A673 (cell line): Measurements from ENCODE around the gene SOX14. TPM values are rescaled to one million over a fixed set of nuclear protein-coding genes. Genes with fewer than 3 reads are reported as not detected.

Experiments
- Bru-seq: library from RNA; stranded (reverse); fragments of 400-500 nt; gene quantifications from one replicate; lab custom pipeline; 2021; lab: Mats Ljungman, UMichigan
- BruChase-seq, 2 experiments: library from RNA; stranded (reverse); fragments of 400-500 nt; gene quantifications; one replicate each; lab custom pipeline; 2021; lab: Mats Ljungman, UMichigan
- BruUV-seq: library from RNA; stranded (reverse); fragments of 400-500 nt; replicated peaks from 2 replicates; lab custom pipeline; 2021; lab: Mats Ljungman, UMichigan
- CTCF ChIA-PET: fragments of 300-600 bp; sonication (Branson Sonifier 250); formaldehyde crosslinking; loops from one replicate; lab custom pipeline; 2022; ENCODE audit warnings: antibody characterized with exemption; lab: Charles Lee
- POLR2A ChIA-PET: fragments of 300-600 bp; sonication (Branson Sonifier 250); formaldehyde crosslinking; loops from one replicate; lab custom pipeline; 2022; ENCODE audit warnings: antibody characterized with exemption; ENCODE audit not compliant: low non-redundant PET; lab: Charles Lee
- DNase-seq: peaks from one replicate; pipeline ENCODE4 v3.0.0-alpha.2; 2015; ENCODE audit warnings: low spot score
- H3K27ac ChIP-seq: fragments of 200-600 bp; sonication (generic); 2 replicates; pipeline ENCODE4 v1.5.1; 2016; ENCODE audit warnings: mixed run types, low read depth, mild to moderate bottlenecking, mixed read lengths, antibody characterized with exemption, low read length; ENCODE audit not compliant: poor library complexity, severe bottlenecking
- H3K27me3 ChIP-seq: fragments of 200-600 bp; sonication (generic); replicated peaks from 2 replicates; pipeline ENCODE4 v1.6.1; 2017; ENCODE audit warnings: mixed run types, low read depth, mild to moderate bottlenecking, mixed read lengths, antibody characterized with exemption, low read length; ENCODE audit not compliant: insufficient read depth, poor library complexity
- H3K36me3 ChIP-seq: fragments of 200-600 bp; sonication (generic); 2 replicates; pipeline ENCODE4 v1.6.1; 2016; ENCODE audit warnings: mixed run types, mild to moderate bottlenecking, mixed read lengths, antibody characterized with exemption, low read length; ENCODE audit not compliant: insufficient read depth, poor library complexity, severe bottlenecking
- H3K4me1 ChIP-seq: fragments of 200-600 bp; sonication (generic); 2 replicates; pipeline ENCODE4 v1.6.1; 2017; ENCODE audit warnings: mixed run types, mild to moderate bottlenecking, mixed read lengths, antibody characterized with exemption, low read length; ENCODE audit not compliant: insufficient read depth, poor library complexity, severe bottlenecking
- H3K4me3 ChIP-seq: fragments of 200-600 bp; sonication (generic); 2 replicates; pipeline ENCODE4 v1.5.1; 2016; ENCODE audit warnings: low read depth, mixed run types, mild to moderate bottlenecking, mixed read lengths, low read length; ENCODE audit not compliant: poor library complexity, severe bottlenecking
- H3K9me3 ChIP-seq: fragments of 200-600 bp; sonication (generic); 2 replicates; pipeline ENCODE4 v1.6.1; 2016; ENCODE audit warnings: mixed run types, low read depth, mild to moderate bottlenecking, mixed read lengths, antibody characterized with exemption, low read length; ENCODE audit not compliant: poor library complexity, severe bottlenecking
- CTCF ChIP-seq: fragments of 300-800, 200-600 bp; sonication (generic); conservative IDR thresholded peaks from 2 replicates; pipeline ENCODE4 v1.5.1; 2017; ENCODE audit warnings: low read depth, mild to moderate bottlenecking, antibody characterized with exemption, low read length, moderate library complexity, mixed read lengths
- EZH2 ChIP-seq: fragments of 200-600 bp; sonication (generic); IDR thresholded peaks from 2 replicates; pipeline ENCODE4 v1.6.1; 2017; ENCODE audit warnings: borderline replicate concordance, low read depth, mild to moderate bottlenecking, mixed read lengths, antibody characterized with exemption, low read length; ENCODE audit not compliant: poor library complexity, severe bottlenecking
- intact Hi-C: fragments of 100-400 bp; cut with micrococcal nuclease; formaldehyde crosslinking; loops from one replicate; pipeline ENCODE4 v1.10.0; 2022; ENCODE audit not compliant: unreplicated experiment
- long read RNA-seq: library from polyadenylated mRNA; stranded (forward); transcript quantifications from one replicate; pipeline ENCODE4 v2.0.0, GENCODE V29; 2022
- total RNA-seq: library from RNA; stranded (reverse); gene quantifications from 2 replicates; pipeline ENCODE4 v1.2.3, GENCODE V29; 2021

Gene SOX14
- not detected in 2 replicates for total RNA-seq
- Bru-seq, nascent RNA, result not detected
- not detected for BruChase-seq, experiment 1, labeled RNA remaining after a 2-hour chase
- not detected for BruChase-seq, experiment 2, labeled RNA remaining after a 6-hour chase
- long read RNA-seq, result 0 reads

GRCh38 chr3:137764001-137764433 lies at the start of gene SOX14:
Gene SOX14, plus strand, starts transcription at chr3:137764315. Its CDS starts 470 bp downstream, at chr3:137764785.
- TF ChIP-seq EZH2 (peak; percentile 92), CTCF (no peak)
- Histone ChIP-seq H3K4me1 (no peaks in the 10 kb centered on the region), H3K27me3 (peaks cover 96% of the 10 kb centered on the region), H3K9me3 (no peaks in the 10 kb centered on the region), H3K27ac (no peak within 1 kb of the TSS), H3K36me3 (no peaks in the 10 kb centered on the region), H3K4me3 (no peak within 1 kb of the TSS)
- ChIA-PET POLR2A (no interaction called here), CTCF (no interaction called here)
- no TSS peak for BruUV-seq
- DNase-seq, result no peak
- intact Hi-C loops, result loop anchor here (10.0 kb wide), 1 partner anchor 659 kb away; no protein-coding TSS in a partner anchor

- no peaks in the 10 kb centered on the region for H3K4me1 ChIP-seq
- no peaks in the 10 kb centered on the region for H3K36me3 ChIP-seq
- intact Hi-C loops, result no loop called here
- H3K9me3 ChIP-seq, result no peaks in the 10 kb centered on the region
- POLR2A ChIA-PET, result no interaction called here
- H3K4me3 ChIP-seq, result no peak overlapping the region
- DNase-seq, result no peak
- CTCF ChIA-PET, result no interaction called here
- H3K27me3 ChIP-seq, result no peaks in the 10 kb centered on the region
- no peak for TF ChIP-seq EZH2
- TF ChIP-seq CTCF, result no peak
- no TSS peak for BruUV-seq
- no peak overlapping the region for H3K27ac ChIP-seq
Observed at GRCh38 chr3:137714551-137714950, 49.6 kb upstream of the SOX14 start.

- Histone ChIP-seq H3K27me3 (no peaks in the 10 kb centered on the region), H3K36me3 (no peaks in the 10 kb centered on the region), H3K9me3 (no peaks in the 10 kb centered on the region), H3K4me3 (no peak overlapping the region), H3K4me1 (no peaks in the 10 kb centered on the region), H3K27ac (no peak overlapping the region)
- intact Hi-C loops, result no loop called here
- TF ChIP-seq EZH2 (no peak), CTCF (no peak)
- POLR2A ChIA-PET, result no interaction called here
- CTCF ChIA-PET, result no interaction called here
- no TSS peak for BruUV-seq
- no peak for DNase-seq
Observed at GRCh38 chr3:137724240-137724639, 39.9 kb upstream of the SOX14 start.
